ENCODE measurements around the gene TTYH2. TPM values are rescaled to one million over a fixed set of nuclear protein-coding genes. Genes with fewer than 3 reads are reported as not detected.

TTYH2 gene
- total and polyA plus RNA-seq, 2 experiments from 2014 or later: 1.4 to 3.9 TPM

DNA sequence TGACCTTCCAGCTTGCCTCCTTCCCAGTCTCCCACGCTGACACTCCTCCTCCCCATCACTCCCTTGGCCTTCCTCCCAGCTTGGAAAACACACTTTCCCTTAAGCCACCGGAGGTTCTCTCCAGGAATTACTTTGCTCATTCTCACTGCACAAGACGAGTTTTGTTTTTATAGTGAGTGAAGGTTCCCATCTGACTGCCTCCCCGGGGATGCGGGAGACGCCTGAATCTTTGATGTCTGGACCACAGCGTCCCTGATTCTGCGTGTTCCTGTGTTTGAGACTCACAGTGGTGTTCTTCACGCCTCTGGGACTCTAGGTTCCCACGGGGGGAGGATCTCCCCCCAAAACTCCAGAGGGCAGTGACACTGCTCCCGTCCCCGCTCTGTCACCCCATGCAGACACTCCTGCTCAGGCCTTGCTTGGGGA is 62.7 kb downstream of the TTYH2 start:
- Mint-ChIP-seq H3K4me3 (no peak overlapping the region; the same call in 2 of the 3 replicates), H3K9me3 (no peaks in the 10 kb centered on the region; the same call in 2 of the 3 replicates), H3K4me1 (peaks cover 29% of the 10 kb centered on the region), H3K27me3 (ENCODE audit: insufficient read depth, low read depth, poor library complexity) (peaks cover 27% of the 10 kb centered on the region), H3K36me3 (ENCODE audit: low read depth) (no peaks in the 10 kb centered on the region), H3K27ac (no peak overlapping the region)
- TF ChIP-seq, protein P1, sequence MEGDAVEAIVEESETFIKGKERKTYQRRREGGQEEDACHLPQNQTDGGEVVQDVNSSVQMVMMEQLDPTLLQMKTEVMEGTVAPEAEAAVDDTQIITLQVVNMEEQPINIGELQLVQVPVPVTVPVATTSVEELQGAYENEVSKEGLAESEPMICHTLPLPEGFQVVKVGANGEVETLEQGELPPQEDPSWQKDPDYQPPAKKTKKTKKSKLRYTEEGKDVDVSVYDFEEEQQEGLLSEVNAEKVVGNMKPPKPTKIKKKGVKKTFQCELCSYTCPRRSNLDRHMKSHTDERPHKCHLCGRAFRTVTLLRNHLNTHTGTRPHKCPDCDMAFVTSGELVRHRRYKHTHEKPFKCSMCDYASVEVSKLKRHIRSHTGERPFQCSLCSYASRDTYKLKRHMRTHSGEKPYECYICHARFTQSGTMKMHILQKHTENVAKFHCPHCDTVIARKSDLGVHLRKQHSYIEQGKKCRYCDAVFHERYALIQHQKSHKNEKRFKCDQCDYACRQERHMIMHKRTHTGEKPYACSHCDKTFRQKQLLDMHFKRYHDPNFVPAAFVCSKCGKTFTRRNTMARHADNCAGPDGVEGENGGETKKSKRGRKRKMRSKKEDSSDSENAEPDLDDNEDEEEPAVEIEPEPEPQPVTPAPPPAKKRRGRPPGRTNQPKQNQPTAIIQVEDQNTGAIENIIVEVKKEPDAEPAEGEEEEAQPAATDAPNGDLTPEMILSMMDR (conservative IDR thresholded peaks at IDR 0.05; ENCODE audit: low read depth in 2 of 2): no peak
- no peak for TF ChIP-seq ZNF114 (CRISPR knock-in tag; IDR thresholded peaks at IDR 0.05)
- TF ChIP-seq, protein P2, sequence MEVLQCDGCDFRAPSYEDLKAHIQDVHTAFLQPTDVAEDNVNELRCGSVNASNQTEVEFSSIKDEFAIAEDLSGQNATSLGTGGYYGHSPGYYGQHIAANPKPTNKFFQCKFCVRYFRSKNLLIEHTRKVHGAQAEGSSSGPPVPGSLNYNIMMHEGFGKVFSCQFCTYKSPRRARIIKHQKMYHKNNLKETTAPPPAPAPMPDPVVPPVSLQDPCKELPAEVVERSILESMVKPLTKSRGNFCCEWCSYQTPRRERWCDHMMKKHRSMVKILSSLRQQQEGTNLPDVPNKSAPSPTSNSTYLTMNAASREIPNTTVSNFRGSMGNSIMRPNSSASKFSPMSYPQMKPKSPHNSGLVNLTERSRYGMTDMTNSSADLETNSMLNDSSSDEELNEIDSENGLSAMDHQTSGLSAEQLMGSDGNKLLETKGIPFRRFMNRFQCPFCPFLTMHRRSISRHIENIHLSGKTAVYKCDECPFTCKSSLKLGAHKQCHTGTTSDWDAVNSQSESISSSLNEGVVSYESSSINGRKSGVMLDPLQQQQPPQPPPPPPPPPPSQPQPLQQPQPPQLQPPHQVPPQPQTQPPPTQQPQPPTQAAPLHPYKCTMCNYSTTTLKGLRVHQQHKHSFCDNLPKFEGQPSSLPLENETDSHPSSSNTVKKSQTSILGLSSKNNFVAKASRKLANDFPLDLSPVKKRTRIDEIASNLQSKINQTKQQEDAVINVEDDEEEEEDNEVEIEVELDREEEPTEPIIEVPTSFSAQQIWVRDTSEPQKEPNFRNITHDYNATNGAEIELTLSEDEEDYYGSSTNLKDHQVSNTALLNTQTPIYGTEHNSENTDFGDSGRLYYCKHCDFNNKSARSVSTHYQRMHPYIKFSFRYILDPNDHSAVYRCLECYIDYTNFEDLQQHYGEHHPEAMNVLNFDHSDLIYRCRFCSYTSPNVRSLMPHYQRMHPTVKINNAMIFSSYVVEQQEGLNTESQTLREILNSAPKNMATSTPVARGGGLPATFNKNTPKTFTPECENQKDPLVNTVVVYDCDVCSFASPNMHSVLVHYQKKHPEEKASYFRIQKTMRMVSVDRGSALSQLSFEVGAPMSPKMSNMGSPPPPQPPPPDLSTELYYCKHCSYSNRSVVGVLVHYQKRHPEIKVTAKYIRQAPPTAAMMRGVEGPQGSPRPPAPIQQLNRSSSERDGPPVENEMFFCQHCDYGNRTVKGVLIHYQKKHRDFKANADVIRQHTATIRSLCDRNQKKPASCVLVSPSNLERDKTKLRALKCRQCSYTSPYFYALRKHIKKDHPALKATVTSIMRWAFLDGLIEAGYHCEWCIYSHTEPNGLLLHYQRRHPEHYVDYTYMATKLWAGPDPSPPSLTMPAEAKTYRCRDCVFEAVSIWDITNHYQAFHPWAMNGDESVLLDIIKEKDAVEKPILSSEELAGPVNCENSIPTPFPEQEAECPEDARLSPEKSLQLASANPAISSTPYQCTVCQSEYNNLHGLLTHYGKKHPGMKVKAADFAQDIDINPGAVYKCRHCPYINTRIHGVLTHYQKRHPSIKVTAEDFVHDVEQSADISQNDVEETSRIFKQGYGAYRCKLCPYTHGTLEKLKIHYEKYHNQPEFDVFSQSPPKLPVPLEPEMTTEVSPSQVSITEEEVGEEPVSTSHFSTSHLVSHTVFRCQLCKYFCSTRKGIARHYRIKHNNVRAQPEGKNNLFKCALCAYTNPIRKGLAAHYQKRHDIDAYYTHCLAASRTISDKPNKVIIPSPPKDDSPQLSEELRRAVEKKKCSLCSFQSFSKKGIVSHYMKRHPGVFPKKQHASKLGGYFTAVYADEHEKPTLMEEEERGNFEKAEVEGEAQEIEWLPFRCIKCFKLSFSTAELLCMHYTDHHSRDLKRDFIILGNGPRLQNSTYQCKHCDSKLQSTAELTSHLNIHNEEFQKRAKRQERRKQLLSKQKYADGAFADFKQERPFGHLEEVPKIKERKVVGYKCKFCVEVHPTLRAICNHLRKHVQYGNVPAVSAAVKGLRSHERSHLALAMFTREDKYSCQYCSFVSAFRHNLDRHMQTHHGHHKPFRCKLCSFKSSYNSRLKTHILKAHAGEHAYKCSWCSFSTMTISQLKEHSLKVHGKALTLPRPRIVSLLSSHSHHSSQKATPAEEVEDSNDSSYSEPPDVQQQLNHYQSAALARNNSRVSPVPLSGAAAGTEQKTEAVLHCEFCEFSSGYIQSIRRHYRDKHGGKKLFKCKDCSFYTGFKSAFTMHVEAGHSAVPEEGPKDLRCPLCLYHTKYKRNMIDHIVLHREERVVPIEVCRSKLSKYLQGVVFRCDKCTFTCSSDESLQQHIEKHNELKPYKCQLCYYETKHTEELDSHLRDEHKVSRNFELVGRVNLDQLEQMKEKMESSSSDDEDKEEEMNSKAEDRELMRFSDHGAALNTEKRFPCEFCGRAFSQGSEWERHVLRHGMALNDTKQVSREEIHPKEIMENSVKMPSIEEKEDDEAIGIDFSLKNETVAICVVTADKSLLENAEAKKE (CRISPR knock-in tag; IDR thresholded peaks at IDR 0.05): no peak
- H4K20me1 ChIP-seq (replicated peaks; ENCODE audit: insufficient read depth): no peaks in the 10 kb centered on the region
- H3K36me3 ChIP-seq (ENCODE audit: insufficient read depth): no peaks in the 10 kb centered on the region
- H3K4me2 ChIP-seq: no peak overlapping the region
- H3K9me2 ChIP-seq (ENCODE audit: insufficient read depth): no peaks in the 10 kb centered on the region
- peaks cover 20% of the 10 kb centered on the region for H3K27me3 ChIP-seq (ENCODE audit: insufficient read depth)
- no peaks in the 10 kb centered on the region for H3K79me2 ChIP-seq (replicated peaks; ENCODE audit: insufficient read depth)
- peaks cover 5% of the 10 kb centered on the region; the same call in 1 of the 2 replicates for H3K4me1 ChIP-seq (ENCODE audit: insufficient read depth)
- no peak overlapping the region for H3K27ac ChIP-seq (ENCODE audit: low read depth)
- no peak for DNase-seq (ENCODE audit: low spot score)
- H3F3A ChIP-seq (replicated peaks; ENCODE audit: low read depth): no peaks in the 10 kb centered on the region
- no peak overlapping the region for H3K4me3 ChIP-seq
- no peak for ATAC-seq
- H2AFZ ChIP-seq: no peak overlapping the region

DNA sequence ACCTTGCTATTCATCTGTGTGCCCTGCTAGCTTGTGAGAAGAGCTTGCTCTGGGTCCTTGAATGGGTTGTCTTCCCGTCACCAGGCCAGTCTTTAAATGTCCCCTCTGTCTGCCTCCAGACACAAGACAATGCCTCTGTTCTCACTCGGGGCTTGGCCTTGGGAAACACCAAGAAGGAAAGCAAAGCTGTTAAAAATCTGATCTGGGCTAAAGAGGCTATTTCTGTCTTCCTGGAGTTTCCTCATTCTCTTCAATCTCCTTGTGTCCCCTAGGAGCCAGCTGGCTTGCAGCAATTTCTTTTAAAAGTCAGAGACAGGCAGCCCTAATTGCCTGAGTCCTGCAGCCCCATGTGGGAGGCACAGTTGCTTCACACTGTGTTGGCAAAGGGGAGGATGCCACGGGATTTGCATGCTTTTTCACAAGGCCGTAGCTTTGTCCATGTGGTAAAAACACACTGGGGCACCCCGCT is 63.2 kb downstream of the TTYH2 start:
- Histone ChIP-seq H3K9me2 (ENCODE audit: insufficient read depth) (no peaks in the 10 kb centered on the region), H3K36me3 (ENCODE audit: insufficient read depth) (no peaks in the 10 kb centered on the region), H2AFZ (no peak overlapping the region), H4K20me1 (replicated peaks; ENCODE audit: insufficient read depth) (no peaks in the 10 kb centered on the region), H3K27me3 (ENCODE audit: insufficient read depth) (peaks cover 20% of the 10 kb centered on the region), H3K79me2 (replicated peaks; ENCODE audit: insufficient read depth) (no peaks in the 10 kb centered on the region), H3K4me1 (ENCODE audit: insufficient read depth) (peaks cover 5% of the 10 kb centered on the region; the same call in 1 of the 2 replicates), H3K27ac (ENCODE audit: low read depth) (no peak overlapping the region), H3K4me2 (no peak overlapping the region), H3K4me3 (no peak overlapping the region), H3F3A (replicated peaks; ENCODE audit: low read depth) (no peaks in the 10 kb centered on the region)
- Mint-ChIP-seq H3K9me3 (no peaks in the 10 kb centered on the region; the same call in 2 of the 3 replicates), H3K36me3 (ENCODE audit: low read depth) (no peaks in the 10 kb centered on the region), H3K27ac (no peak overlapping the region), H3K4me1 (peaks cover 24% of the 10 kb centered on the region), H3K27me3 (ENCODE audit: insufficient read depth, low read depth, poor library complexity) (peaks cover 26% of the 10 kb centered on the region), H3K4me3 (no peak overlapping the region)
- no peak for DNase-seq (ENCODE audit: low spot score)
- no peak for ATAC-seq
- TF ChIP-seq ZNF331 (CRISPR knock-in tag; IDR thresholded peaks at IDR 0.05; ENCODE audit: low read depth): no peak
